Measurements from ENCODE around the gene COBLL1.
"Not testable (repeated sequence)": the region's sequence is repeated elsewhere in the genome, so short reads cannot be mapped to it uniquely, and the experiment has no call there.

The COBLL1 gene

DNA sequence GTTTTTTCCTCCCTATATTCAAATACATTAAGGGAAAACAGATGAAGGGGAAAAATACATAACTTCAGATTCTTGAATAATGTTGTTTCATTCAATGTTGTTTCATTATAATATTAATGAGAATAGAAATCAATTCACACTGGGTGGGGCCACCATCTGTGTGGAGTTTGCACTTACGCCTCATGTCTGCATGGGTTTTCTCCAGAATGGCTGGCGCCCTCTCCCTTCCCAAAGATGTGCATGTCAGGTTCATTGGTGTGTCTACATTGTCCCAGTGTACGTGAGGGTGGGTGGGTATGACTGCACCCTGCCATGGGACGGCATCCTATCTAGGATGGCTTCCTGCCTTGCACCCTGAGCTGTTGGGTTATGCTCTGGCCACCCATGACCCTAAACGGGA, 51.7 kb downstream of the COBLL1 start:
- DNase-seq (ENCODE audit: low read depth in 2 of 2), result no peak

DNA sequence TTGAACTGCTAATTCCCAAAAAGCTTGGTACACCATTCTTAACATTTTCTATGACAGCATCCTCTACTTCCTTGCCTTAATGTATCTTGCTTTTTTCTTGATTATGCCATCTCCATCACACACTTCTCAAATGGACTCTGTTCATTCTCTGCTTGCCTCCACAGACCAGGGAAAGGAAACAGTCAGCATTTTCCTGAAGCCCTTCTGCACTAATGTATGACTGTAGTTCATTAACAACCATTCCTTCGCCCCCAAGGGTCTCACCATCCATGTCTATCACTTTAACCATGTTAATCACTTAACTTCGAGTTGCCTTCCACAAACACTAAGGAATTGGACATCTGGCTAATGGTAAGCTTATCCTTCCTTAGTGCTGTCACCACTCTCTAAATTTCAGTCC, 54.8 kb downstream of the COBLL1 start:
- no peak for DNase-seq (ENCODE audit: low read depth in 2 of 2)

DNA sequence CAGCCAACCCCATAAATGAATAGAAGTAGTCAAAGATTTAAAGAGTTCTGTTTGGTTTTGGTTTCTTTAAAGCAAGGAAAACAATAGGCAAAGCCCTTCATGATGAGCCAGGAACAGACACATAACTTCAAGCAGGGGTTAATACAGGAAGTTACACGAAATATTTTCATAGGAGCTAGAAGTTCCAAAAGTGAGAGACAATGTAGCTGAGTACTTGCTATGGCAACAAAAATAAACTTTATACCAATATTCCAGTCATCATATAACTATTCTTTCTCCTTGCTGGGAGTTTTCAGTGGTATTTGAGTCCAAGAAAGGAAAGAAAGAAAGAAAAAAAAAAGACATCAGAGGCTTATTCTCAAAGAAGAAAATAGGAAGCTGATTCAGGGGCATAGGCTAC, 56.2 kb downstream of the COBLL1 start:
- no peak for DNase-seq (ENCODE audit: low read depth in 2 of 2)

- DNase-seq (ENCODE audit: low read depth in 2 of 2), result no peak
Measured at GRCh38 chr2:164784376-164784775, 57.2 kb downstream of the COBLL1 start.

DNA sequence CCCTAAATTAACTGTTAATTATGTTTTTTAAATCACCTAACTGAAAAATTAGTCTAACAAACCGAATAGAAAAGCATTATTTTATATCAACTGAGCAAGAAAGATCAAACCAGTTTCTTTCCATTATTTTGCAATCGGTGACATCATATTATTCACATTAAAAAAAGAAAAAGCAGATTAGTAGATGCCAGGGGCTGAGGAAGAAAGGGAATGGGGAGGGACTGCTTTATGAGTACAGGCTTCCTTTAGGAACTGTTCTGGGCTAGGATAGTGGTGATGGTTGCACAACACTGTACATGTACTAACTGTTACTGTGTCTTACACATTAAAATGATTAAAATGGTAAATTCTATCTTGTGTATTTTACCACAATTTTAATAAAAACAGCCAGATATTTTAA, 59.3 kb downstream of the COBLL1 start:
- DNase-seq (ENCODE audit: low read depth in 2 of 2), result no peak

GRCh38 chr2:164781394-164781793, 60.2 kb downstream of the COBLL1 start:
- DNase-seq (ENCODE audit: low read depth in 2 of 2), result no peak

DNA sequence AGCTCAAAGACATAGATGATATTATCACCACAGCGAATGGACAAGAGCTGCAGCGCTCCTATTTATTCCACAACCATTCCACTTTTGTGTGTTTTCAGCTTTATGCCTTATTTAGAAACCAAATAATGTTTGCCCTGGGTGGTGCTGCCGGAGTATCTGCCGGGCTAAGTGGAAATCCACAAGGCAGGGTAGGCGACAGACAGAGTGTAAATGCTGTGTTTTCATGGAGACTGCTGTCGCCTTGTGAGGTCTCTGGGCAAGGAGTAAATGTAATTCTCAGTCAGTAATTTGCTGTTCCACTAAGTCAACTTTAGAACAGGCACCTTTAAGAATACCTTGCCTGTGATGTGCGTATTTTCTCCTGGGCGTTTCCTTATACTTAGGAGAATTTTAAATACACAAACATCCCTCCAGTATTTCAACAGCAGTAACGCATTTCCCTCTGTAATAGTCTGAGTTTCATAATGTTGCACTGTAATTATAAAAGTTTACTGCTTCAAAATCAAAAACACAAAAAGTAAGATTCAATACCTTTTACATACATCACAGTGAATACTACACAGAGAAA, 60.9 kb downstream of the COBLL1 start:
- no peak for DNase-seq (ENCODE audit: low read depth in 2 of 2)

- DNase-seq (ENCODE audit: low read depth in 2 of 2), result no peak
Measured at GRCh38 chr2:164779383-164780057, 62.1 kb downstream of the COBLL1 start.

DNA sequence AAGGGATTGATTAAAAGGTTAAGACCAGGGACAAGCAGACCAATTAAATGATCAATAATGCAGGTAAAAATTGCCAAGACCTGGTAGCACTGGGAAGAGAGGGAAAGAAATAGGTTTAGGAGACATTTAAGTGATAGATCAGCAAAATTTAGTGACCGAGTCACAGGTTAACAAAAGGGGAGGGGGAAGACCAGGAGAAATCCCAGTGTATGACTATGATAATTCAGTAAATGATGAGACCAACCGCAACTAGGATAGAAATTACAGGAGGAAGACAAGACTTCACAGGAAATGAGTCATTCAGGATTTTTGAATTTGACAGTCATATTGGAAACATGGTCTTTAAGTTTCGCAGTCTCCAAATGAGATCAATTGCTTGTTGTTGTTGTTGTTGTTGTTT, 62.9 kb downstream of the COBLL1 start:
- DNase-seq (ENCODE audit: low read depth in 2 of 2), result no peak

DNA sequence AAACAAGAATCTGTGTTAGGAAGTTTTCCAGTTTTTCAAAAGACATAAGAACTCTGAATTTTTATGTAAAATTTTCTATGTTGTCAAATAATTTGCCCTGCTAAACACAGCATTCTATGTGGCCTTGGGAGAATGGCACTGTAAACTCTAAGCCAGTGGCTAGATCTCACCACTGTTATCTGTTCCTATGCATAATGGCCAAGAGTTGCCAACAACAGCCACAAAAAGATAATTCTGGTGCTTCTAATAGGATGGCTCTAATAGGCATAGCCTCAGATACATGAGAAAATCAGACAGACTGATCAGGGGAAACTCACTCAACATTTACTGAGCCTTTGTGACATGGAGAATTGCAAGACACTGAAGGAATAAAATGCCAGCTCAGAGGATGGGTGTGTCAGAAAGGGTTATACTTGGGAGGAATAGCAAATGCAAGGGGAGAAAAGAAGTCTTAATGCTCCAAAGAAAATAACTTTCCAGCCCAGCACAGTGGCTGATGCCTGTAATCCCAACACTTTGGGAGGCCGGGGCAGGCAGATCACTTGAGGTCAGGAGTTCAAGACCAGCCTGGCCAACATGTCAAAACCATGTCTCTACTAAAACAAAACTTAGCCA, 63.7 kb downstream of the COBLL1 start:
- no peak for DNase-seq (ENCODE audit: low read depth in 2 of 2)

DNA sequence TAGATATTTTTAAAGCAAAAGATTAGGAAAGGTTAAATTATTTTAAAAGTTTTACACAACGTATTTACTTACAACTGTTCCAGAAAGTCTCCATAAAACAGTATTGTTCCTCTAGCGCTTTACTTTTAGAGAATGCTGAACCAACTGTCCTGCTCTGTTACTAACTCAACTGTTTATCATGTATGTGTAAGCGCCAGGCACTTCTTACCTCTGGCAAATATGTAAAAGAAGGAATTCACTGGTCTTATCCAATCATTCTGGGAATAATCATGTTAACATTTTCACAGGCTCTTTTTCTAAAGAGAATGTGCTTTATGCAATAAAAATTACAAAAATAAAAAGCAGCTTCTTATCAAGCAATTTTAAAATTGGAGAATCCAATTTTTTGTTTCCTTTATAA, 68.0 kb downstream of the COBLL1 start:
- no peak for DNase-seq (ENCODE audit: low read depth in 2 of 2)

GRCh38 chr2:164773091-164773490, 68.5 kb downstream of the COBLL1 start:
- DNase-seq (ENCODE audit: low read depth in 2 of 2), result no peak

DNA sequence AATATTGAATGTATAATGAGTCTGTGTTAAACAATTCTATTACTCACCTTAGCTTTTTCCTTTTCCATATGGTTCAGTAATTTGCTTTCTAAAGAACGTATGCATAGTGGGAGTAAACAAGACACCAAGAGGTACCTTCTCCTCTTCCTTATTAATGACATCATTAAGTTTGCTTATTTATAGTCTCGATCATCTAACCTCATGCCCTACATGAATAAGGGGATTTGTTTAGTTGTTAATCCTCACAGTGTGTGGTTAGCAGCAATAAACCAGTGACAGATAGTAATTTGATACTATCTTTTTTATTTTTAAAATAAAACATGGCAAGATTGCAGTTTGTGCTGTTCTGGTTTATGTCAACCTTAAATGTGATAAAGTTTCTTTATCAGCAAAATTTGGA, 69.7 kb downstream of the COBLL1 start:
- DNase-seq (ENCODE audit: low read depth in 2 of 2), result no peak

GRCh38 chr2:164770421-164770916, 71.2 kb downstream of the COBLL1 start:
- no peak for DNase-seq (ENCODE audit: low read depth in 2 of 2)

DNA sequence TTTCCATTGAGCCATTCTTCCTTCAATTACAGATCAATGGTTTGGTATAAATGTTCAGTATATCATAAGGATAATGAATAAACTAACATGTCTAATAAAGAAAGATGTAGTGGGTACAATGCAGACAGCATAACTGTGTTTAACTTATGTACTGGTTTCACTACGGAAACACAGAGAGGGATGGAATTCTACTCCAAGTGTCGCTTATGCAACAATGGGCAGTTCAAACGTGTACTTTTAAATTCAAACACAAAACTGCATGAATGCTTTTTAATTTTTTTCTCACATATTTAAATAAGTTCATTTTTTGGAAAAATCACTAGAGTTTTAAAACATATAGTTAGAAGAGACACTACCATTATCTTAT, 74.7 kb downstream of the COBLL1 start:
- no peak for DNase-seq (ENCODE audit: low read depth in 2 of 2)

GRCh38 chr2:164766216-164766953, 75.2 kb downstream of the COBLL1 start:
- no peak for DNase-seq (ENCODE audit: low read depth in 2 of 2)

DNA sequence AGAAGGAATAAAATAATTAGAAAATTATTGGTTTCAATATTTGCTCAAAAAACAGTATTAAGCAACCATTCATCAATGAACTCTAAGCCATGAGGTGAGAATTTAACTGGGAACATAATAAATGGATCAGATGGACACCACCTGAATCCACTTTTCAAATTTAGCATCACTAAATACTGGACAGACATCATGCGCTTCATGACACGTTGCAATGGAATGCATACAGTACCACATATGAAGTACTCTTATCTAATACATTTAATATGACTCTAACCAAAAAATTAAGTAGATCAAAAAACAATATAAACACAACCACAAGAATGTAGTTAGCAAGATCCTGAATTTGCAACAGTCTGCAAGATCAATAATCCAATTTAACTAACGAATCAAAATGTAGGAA, 76.6 kb downstream of the COBLL1 start:
- DNase-seq (ENCODE audit: low read depth in 2 of 2), result no peak

DNA sequence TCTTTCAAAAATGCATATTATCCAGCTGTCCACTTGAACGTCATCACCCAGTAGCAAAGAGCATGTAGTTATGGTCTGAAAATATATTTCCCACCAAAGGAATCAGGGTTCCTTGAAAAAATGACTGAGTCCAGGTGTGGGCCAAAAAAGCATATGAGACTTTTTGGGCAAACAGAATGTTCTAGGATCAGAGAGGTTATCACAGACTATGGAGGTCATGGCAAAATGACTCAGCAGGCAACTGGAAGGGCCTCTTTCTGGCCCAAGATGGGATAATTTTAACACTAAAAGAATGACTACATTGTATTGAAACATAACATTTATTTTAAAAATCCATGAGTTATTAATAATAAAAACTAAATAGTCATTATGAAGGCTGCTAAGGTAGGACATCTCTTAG, 77.1 kb downstream of the COBLL1 start:
- DNase-seq (ENCODE audit: low read depth in 2 of 2), result no peak

DNA sequence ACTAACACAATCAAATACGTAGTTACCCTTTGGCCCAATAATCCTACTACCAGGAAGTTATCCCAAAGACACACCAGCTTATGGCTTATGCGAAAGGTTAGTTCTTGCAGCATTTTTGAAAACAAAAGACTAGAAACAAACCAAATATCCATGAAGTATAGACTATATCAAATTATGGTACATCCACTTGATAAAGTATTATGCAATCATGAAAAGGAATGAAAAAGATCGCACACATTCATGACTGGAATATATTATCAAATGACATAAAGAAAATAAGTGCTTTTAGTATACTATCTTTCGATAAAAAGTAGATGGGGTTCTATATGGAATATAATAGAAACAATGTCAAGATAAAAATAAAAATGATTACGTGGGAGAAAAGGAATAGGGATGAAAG, 78.2 kb downstream of the COBLL1 start:
- DNase-seq (ENCODE audit: low read depth in 2 of 2), result no peak

- DNase-seq (ENCODE audit: low read depth in 2 of 2), result no peak
Measured at GRCh38 chr2:164761737-164762460, 79.7 kb downstream of the COBLL1 start.

- DNase-seq (ENCODE audit: low read depth in 2 of 2), result not testable (repeated sequence)
Measured at GRCh38 chr2:164761201-164761600, 80.4 kb downstream of the COBLL1 start.

GRCh38 chr2:164760179-164760578, 81.4 kb downstream of the COBLL1 start:
- DNase-seq (ENCODE audit: low read depth in 2 of 2), result no peak
